Stomach smooth muscle (tissue), 2 donors: ENCODE results near the gene ANKFN1.

ENCODE experiments used
- H3K27ac ChIP-seq: one replicate; pipeline ENCODE4 v1.7.0; 2013; ENCODE audit warnings: mild to moderate bottlenecking, low read length, inconsistent platforms
- H3K27me3 ChIP-seq, 2 donors: one replicate each; pipeline ENCODE4 v1.7.0; 2013; ENCODE audit warnings: low read length in 2 of 2; ENCODE audit not compliant: insufficient read depth in 2 of 2, control insufficient read depth in 1 of 2
- H3K36me3 ChIP-seq, 2 donors: one replicate each; pipeline ENCODE4 v1.7.0; 2013; ENCODE audit warnings: low read length in 2 of 2; ENCODE audit not compliant: control insufficient read depth in 2 of 2, insufficient read depth in 2 of 2
- H3K4me1 ChIP-seq: one replicate; pipeline ENCODE4 v1.7.0; 2013; ENCODE audit warnings: low read length; ENCODE audit not compliant: control insufficient read depth, insufficient read depth
- H3K4me3 ChIP-seq, 2 donors: one replicate each; pipeline ENCODE4 v1.7.0; 2013; ENCODE audit warnings: low read length in 2 of 2
- H3K9ac ChIP-seq, 2 donors: one replicate each; pipeline ENCODE4 v1.7.0; 2013; ENCODE audit warnings: low read length in 2 of 2, mild to moderate bottlenecking in 1 of 2
- H3K9me3 ChIP-seq, 2 donors: one replicate each; pipeline ENCODE4 v1.7.0; 2013; ENCODE audit warnings: low read length in 2 of 2; ENCODE audit not compliant: control insufficient read depth in 2 of 2
- donor health status: healthy.
- donor health status: Pancreatic carcinoma.

ANKFN1 gene

GRCh38 chr17:56290101-56290801 is 137.0 kb downstream of the ANKFN1 start:
- no peak overlapping the region for H3K9ac ChIP-seq
- H3K36me3 ChIP-seq, result no peaks in the 10 kb centered on the region
- no peak overlapping the region for H3K27ac ChIP-seq
- no peaks in the 10 kb centered on the region for H3K4me1 ChIP-seq
- no peaks in the 10 kb centered on the region for H3K27me3 ChIP-seq
- H3K9me3 ChIP-seq, result no peaks in the 10 kb centered on the region
- peak overlapping the region; percentile 20 to 50 for H3K4me3 ChIP-seq

GRCh38 chr17:56290802-56291118 is 137.5 kb downstream of the ANKFN1 start:
- Histone ChIP-seq H3K4me1 (no peaks in the 10 kb centered on the region), H3K9ac (no peak overlapping the region), H3K27ac (no peak overlapping the region), H3K27me3 (no peaks in the 10 kb centered on the region), H3K36me3 (no peaks in the 10 kb centered on the region), H3K9me3 (no peaks in the 10 kb centered on the region), H3K4me3 (peak overlapping the region; percentile 20 to 50)

- Histone ChIP-seq H3K4me3 (no peak overlapping the region), H3K27ac (no peak overlapping the region), H3K27me3 (no peaks in the 10 kb centered on the region), H3K4me1 (no peaks in the 10 kb centered on the region), H3K9me3 (no peaks in the 10 kb centered on the region), H3K9ac (no peak overlapping the region), H3K36me3 (no peaks in the 10 kb centered on the region)
Observed at GRCh38 chr17:56291226-56291805, 138.0 kb downstream of the ANKFN1 start.

GRCh38 chr17:56292010-56292409 is 138.7 kb downstream of the ANKFN1 start:
- Histone ChIP-seq H3K27ac (no peak overlapping the region), H3K9me3 (no peaks in the 10 kb centered on the region), H3K4me1 (no peaks in the 10 kb centered on the region)

GRCh38 chr17:56292578-56292977 is 139.3 kb downstream of the ANKFN1 start:
- Histone ChIP-seq H3K9ac (no peak overlapping the region), H3K4me3 (no peak overlapping the region), H3K4me1 (no peaks in the 10 kb centered on the region), H3K27ac (no peak overlapping the region), H3K27me3 (no peaks in the 10 kb centered on the region), H3K9me3 (no peaks in the 10 kb centered on the region), H3K36me3 (no peaks in the 10 kb centered on the region)

More at GRCh38 chr17:56292010-56292409, 138.7 kb downstream of the ANKFN1 start:
- no peaks in the 10 kb centered on the region for H3K27me3 ChIP-seq
- no peaks in the 10 kb centered on the region for H3K36me3 ChIP-seq
- no peak overlapping the region for H3K9ac ChIP-seq
- H3K4me3 ChIP-seq, result no peak overlapping the region

- Histone ChIP-seq H3K4me3 (no peak overlapping the region), H3K9ac (no peak overlapping the region), H3K4me1 (no peaks in the 10 kb centered on the region), H3K27ac (no peak overlapping the region), H3K27me3 (no peaks in the 10 kb centered on the region), H3K9me3 (no peaks in the 10 kb centered on the region), H3K36me3 (no peaks in the 10 kb centered on the region)
Observed at GRCh38 chr17:56297184-56297583, 143.9 kb downstream of the ANKFN1 start.

DNA sequence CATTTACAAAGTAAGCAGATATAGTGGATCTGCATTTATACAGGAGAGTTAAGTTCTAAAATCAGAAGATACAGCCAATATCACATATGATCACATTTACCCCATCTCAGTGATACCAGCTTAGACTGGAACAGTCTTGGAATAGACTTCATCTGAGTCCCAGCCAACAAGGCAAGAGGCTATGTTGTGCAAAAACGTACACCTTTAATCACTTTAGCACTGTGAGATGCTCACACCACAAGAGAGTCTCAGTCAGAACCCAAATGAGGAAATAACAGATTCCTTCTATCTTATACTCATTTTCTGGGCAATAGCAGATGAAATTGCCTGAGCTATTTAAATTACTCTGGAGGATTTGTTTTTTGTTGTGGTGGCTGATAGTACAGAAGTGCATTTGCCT is 145.6 kb downstream of the ANKFN1 start:
- no peaks in the 10 kb centered on the region for H3K4me1 ChIP-seq
- no peak overlapping the region for H3K4me3 ChIP-seq
- no peak overlapping the region for H3K9ac ChIP-seq
- no peaks in the 10 kb centered on the region for H3K36me3 ChIP-seq
- H3K27ac ChIP-seq, result no peak overlapping the region
- H3K27me3 ChIP-seq, result no peaks in the 10 kb centered on the region
- no peaks in the 10 kb centered on the region for H3K9me3 ChIP-seq

DNA sequence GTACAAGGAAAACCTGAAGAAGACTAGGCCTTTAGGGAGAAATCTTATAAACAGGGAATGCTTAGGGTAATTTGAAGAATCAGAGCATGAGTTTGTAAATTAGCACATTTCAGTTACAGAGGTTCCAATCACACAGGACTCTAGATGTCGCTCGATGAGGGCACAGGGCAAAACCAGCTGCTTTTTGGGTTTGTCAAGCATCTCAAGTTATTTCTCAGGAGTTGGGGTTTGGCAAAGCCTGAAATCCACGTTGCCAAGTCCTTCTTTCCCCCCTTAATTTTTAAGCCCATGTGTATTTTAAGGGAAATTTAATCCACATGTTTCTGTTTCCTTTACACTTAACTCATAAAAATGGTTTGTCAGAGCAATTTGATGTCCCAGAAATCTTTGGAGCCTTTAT is 146.9 kb downstream of the ANKFN1 start:
- H3K9me3 ChIP-seq, result no peaks in the 10 kb centered on the region
- no peaks in the 10 kb centered on the region for H3K4me1 ChIP-seq
- no peaks in the 10 kb centered on the region for H3K36me3 ChIP-seq
- no peaks in the 10 kb centered on the region for H3K27me3 ChIP-seq
- H3K9ac ChIP-seq, result no peak overlapping the region
- no peak overlapping the region for H3K4me3 ChIP-seq
- H3K27ac ChIP-seq, result no peak overlapping the region

DNA sequence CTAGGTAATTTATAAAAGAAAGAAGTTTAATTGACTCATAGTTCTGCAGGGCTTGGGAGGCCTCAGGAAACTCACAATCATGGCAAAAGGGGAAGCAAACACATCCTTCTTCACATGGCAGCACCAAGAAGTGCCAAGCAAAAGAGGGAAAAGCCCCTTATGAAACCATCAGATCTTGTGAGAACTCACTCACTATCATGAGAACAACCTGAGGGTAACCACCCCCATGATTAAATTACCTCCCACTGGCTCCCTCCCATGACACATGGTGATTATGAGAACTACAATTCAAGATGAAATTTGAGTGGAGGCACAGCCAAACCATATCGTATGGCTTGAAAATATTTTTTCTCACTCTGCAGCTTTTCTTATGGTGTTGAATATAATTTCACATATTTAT is 151.7 kb downstream of the ANKFN1 start:
- Histone ChIP-seq H3K27me3 (no peaks in the 10 kb centered on the region), H3K27ac (no peak overlapping the region), H3K9me3 (no peaks in the 10 kb centered on the region), H3K36me3 (no peaks in the 10 kb centered on the region), H3K4me3 (no peak overlapping the region), H3K9ac (no peak overlapping the region), H3K4me1 (no peaks in the 10 kb centered on the region)

DNA sequence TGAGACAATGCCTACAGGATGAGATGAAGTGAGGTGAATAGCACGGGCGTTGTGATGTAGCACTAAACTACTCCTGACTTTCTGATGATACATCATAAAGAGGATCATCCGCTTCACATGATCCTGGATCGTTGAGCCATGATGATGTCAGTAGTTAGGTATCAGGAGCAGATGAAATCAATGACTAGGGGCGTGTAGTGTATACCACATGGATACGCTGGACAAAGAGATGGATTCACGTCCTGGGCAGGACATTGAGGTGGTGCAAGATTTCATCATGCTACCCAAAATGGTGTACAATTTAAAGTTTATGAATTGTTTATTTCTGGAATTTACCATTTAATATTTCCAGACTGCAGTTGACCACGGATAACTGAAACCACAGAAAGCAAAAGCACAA is 156.6 kb downstream of the ANKFN1 start:
- H3K27me3 ChIP-seq, result no peaks in the 10 kb centered on the region
- no peak overlapping the region for H3K9ac ChIP-seq

DNA sequence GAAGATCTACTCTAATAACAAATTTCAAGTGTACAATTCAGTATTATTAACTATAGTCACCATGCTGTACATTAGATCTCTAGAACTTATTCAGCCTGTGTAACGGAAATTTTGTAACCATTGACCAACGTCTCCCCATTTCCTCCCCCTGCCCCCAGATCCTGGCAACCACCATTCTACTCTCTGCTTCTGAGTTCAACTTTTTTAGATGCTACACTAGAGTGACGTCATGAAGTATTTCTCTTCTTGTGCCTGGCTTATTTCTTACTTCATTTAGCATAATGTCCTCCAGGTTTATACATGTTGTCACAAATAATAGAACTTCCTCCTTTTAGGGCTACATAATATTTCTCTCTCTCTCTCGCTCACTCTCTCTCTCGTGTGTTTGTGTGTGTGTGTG is 157.5 kb downstream of the ANKFN1 start:
- Histone ChIP-seq H3K4me3 (no peak overlapping the region), H3K27me3 (no peaks in the 10 kb centered on the region), H3K9ac (no peak overlapping the region), H3K27ac (no peak overlapping the region), H3K36me3 (no peaks in the 10 kb centered on the region), H3K4me1 (no peaks in the 10 kb centered on the region), H3K9me3 (no peaks in the 10 kb centered on the region)

More for the DNA sequence above, 156.6 kb downstream of the ANKFN1 start:
- H3K9me3 ChIP-seq, result no peaks in the 10 kb centered on the region
- no peak overlapping the region for H3K4me3 ChIP-seq
- no peaks in the 10 kb centered on the region for H3K4me1 ChIP-seq
- H3K36me3 ChIP-seq, result no peaks in the 10 kb centered on the region
- H3K27ac ChIP-seq, result no peak overlapping the region
